ENCODE results near the gene ELF1.

DNA sequence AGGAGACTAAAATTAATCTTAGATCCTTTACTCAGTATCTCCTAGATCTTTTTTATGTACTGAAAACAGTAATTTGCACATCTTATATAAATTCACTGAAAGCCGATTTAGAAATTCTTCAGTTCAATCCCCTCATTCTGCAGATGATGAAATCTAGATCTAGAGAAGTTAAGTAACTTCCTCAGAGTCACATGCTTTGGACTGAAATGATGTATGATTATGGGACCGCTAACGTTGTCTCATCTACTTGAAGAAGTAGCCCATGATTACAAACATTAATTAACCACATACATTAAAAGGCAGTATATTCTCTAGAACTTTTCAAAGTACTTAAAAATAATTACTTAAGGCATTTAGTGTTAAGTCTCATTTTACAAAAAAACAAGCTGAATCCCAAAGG is 37.8 kb downstream of the ELF1 start:
- TF ChIP-seq, protein P1, sequence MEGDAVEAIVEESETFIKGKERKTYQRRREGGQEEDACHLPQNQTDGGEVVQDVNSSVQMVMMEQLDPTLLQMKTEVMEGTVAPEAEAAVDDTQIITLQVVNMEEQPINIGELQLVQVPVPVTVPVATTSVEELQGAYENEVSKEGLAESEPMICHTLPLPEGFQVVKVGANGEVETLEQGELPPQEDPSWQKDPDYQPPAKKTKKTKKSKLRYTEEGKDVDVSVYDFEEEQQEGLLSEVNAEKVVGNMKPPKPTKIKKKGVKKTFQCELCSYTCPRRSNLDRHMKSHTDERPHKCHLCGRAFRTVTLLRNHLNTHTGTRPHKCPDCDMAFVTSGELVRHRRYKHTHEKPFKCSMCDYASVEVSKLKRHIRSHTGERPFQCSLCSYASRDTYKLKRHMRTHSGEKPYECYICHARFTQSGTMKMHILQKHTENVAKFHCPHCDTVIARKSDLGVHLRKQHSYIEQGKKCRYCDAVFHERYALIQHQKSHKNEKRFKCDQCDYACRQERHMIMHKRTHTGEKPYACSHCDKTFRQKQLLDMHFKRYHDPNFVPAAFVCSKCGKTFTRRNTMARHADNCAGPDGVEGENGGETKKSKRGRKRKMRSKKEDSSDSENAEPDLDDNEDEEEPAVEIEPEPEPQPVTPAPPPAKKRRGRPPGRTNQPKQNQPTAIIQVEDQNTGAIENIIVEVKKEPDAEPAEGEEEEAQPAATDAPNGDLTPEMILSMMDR (IDR thresholded peaks at IDR 0.05), result no peak
- TF ChIP-seq POLR2A (IDR thresholded peaks at IDR 0.05), result no peak
